ENCODE results near the gene BANF2. TPM values are rescaled to one million over a fixed set of nuclear protein-coding genes. Genes with fewer than 3 reads are reported as not detected.

BANF2 gene
- total and polyA plus RNA-seq, 2 of the 4 experiments (the other 2 are of a cell fraction) = not detected

- no peak overlapping the region for H2BK120ac ChIP-seq (ENCODE audit: low read depth, low read length)
- H4K20me1 ChIP-seq (ENCODE audit: insufficient read depth, low read length) = no peaks in the 10 kb centered on the region
- H4K8ac ChIP-seq (ENCODE audit: low read depth in 2 of 2, low read length in 2 of 2) = no peak overlapping the region
- H3K23ac ChIP-seq (ENCODE audit: low read depth, low read length) = no peak overlapping the region
- peaks cover 27% of the 10 kb centered on the region for H3K27me3 ChIP-seq (ENCODE audit: control insufficient read depth, insufficient read depth, low read length)
- H3K9me1 ChIP-seq (ENCODE audit: insufficient read depth, low read length) = 0 out of 2 replicates have a peak, but pooled peaks cover 2% of the 10 kb centered on the region
- H3K9me3 ChIP-seq (ENCODE audit: control insufficient read depth, insufficient read depth, low read length) = peaks cover 12% of the 10 kb centered on the region
- H3K9ac ChIP-seq (ENCODE audit: low read depth, low read length) = no peak overlapping the region
- no peak overlapping the region for H4K91ac ChIP-seq (ENCODE audit: insufficient read depth, low read depth, low read length)
- H2BK5ac ChIP-seq (ENCODE audit: low read depth, low read length, poor library complexity, severe bottlenecking) = no peak overlapping the region
- intact Hi-C loops (cut with micrococcal nuclease) = loop anchor here (5.0 kb wide), 1 partner anchor 34 kb away; no protein-coding TSS in a partner anchor
- H3K18ac ChIP-seq (ENCODE audit: low read depth, low read length) = no peak overlapping the region
- no peak overlapping the region for H3K4me2 ChIP-seq (ENCODE audit: low read depth, low read length)
- H2BK15ac ChIP-seq (ENCODE audit: low read depth, low read length) = no peak overlapping the region
- no peaks in the 10 kb centered on the region for H3K4me1 ChIP-seq (ENCODE audit: control insufficient read depth, insufficient read depth, low read length)
- H3K4me3 ChIP-seq (ENCODE audit: insufficient read depth, low read depth, low read length) = no peak overlapping the region
- no peak overlapping the region for H3K4ac ChIP-seq (ENCODE audit: low read depth, low read length)
- no peak overlapping the region for H2AK9ac ChIP-seq (replicated peaks; ENCODE audit: low read depth, low read length, poor library complexity)
- no peak for TF ChIP-seq POLR2A (IDR thresholded peaks at IDR 0.05; ENCODE audit: low read depth, low read length)
- no peak for TF ChIP-seq RCOR1 (IDR thresholded peaks at IDR 0.05; ENCODE audit: insufficient replicate concordance, low read length)
- TF ChIP-seq, protein P1, sequence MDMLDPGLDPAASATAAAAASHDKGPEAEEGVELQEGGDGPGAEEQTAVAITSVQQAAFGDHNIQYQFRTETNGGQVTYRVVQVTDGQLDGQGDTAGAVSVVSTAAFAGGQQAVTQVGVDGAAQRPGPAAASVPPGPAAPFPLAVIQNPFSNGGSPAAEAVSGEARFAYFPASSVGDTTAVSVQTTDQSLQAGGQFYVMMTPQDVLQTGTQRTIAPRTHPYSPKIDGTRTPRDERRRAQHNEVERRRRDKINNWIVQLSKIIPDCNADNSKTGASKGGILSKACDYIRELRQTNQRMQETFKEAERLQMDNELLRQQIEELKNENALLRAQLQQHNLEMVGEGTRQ (IDR thresholded peaks at IDR 0.05; ENCODE audit: low read depth, low read length) = no peak
- TF ChIP-seq RAD21 (IDR thresholded peaks at IDR 0.05; ENCODE audit: low read length) = no peak
- TF ChIP-seq SMC3 (IDR thresholded peaks at IDR 0.05; ENCODE audit: low read depth, low read length) = no peak
- TF ChIP-seq CHD1 (IDR thresholded peaks at IDR 0.05; ENCODE audit: low read depth, low read length) = no peak
- TF ChIP-seq RFX5 (IDR thresholded peaks at IDR 0.05; ENCODE audit: low read depth, low read length) = no peak
- no peak for TF ChIP-seq MXI1 (IDR thresholded peaks at IDR 0.05; ENCODE audit: borderline replicate concordance, low read depth, low read length)
- no peak for TF ChIP-seq CEBPB (IDR thresholded peaks at IDR 0.05; ENCODE audit: low read depth, low read length)
- no peak for TF ChIP-seq CTCF (conservative IDR thresholded peaks at IDR 0.05; ENCODE audit: low read depth, low read length)
- TF ChIP-seq BHLHE40 (IDR thresholded peaks at IDR 0.05; ENCODE audit: low read depth, low read length) = no peak
- no peak for TF ChIP-seq FOS (IDR thresholded peaks at IDR 0.05; ENCODE audit: low read depth, low read length)
- TF ChIP-seq MAZ (IDR thresholded peaks at IDR 0.05; ENCODE audit: borderline replicate concordance, low read depth, low read length) = no peak
- TF ChIP-seq NFE2L2 (IDR thresholded peaks at IDR 0.05; ENCODE audit: low read depth, low read length) = no peak
- TF ChIP-seq ELK1 (IDR thresholded peaks at IDR 0.05; ENCODE audit: borderline replicate concordance, low read depth, low read length) = no peak
- no peak for TF ChIP-seq MAFK (IDR thresholded peaks at IDR 0.05; ENCODE audit: low read depth, low read length)
- dilution Hi-C loops (cut with HindIII; ENCODE audit: low sequenced_read_pairs, unreplicated experiment) = no loop called here
- no peaks in the 10 kb centered on the region for H3K79me1 ChIP-seq (ENCODE audit: low read depth in 1 of 2, low read length in 2 of 2)
- no peak overlapping the region for H4K5ac ChIP-seq (ENCODE audit: low read depth, low read length)
- no peak overlapping the region for H3K14ac ChIP-seq (replicated peaks; ENCODE audit: low read depth, low read length)
- in situ Hi-C loops (cut with MboI; ENCODE audit: low sequenced_read_pairs) = no loop called here
- H3K36me3 ChIP-seq (ENCODE audit: control insufficient read depth, insufficient read depth, low read length) = no peaks in the 10 kb centered on the region
- 88% methylated on average over 1 of the region's 1 CpG; no CpG with 5 or more reads in 1 of the 2 experiments for WGBS, 2 experiments (ENCODE audit: extremely low coverage in 2 of 2, insufficient read length in 1 of 2)
- CTCF ChIA-PET = no interaction called here
- H3K56ac ChIP-seq (ENCODE audit: extremely low read depth, insufficient read depth, low read length) = no peak overlapping the region
- H3K27ac ChIP-seq (ENCODE audit: insufficient read depth, low read length) = no peak overlapping the region
- no peak overlapping the region for H2BK20ac ChIP-seq (ENCODE audit: low read depth, low read length)
- no peak overlapping the region for H2AK5ac ChIP-seq (ENCODE audit: low read depth, low read length)
- BruUV-seq (replicated peaks) = no TSS peak
- no peak for ATAC-seq (ENCODE audit: low read depth)
- no peak for DNase-seq
- POLR2A ChIA-PET (ENCODE audit: unreplicated experiment) = no interaction called here
- no peak overlapping the region for H2AFZ ChIP-seq (replicated peaks; ENCODE audit: low read length, poor library complexity)
Measured at GRCh38 chr20:17758512-17758911, 58.7 kb downstream of the BANF2 start.

Data from IMR-90 (cell line).